ENCODE results near the gene DLX6. TPM values are rescaled to one million over a fixed set of nuclear protein-coding genes. Genes with fewer than 3 reads are reported as not detected.
A peak's percentile ranks its signal among the peaks of the same experiment; 100 is the strongest.

Gene DLX6
- total RNA-seq, 4 donors from 2014 or later: not detected

- intact Hi-C loops (cut with DNase I; ENCODE audit: low total_unique reads) (no loop called here), in situ Hi-C loops (cut with MboI; ENCODE audit: low sequenced_read_pairs in 4 of 4) (loop anchor here in 1 of 4 donors (10.0 kb wide), 1 partner anchor 1106 kb away; no protein-coding TSS in a partner anchor)
- Histone ChIP-seq H3K27ac (no peak overlapping the region), H3K27me3 (peaks cover 98 to 100% (median 100%) of the 10 kb centered on the region in 3 donors), H3K4me1 (peaks cover 15 to 40% of the 10 kb centered on the region in 2 donors), H3K9me3 (no peaks in the 10 kb centered on the region), H3K4me3 (peak overlapping the region in 1 of 4 donors; percentile 40), H3K36me3 (no peaks in the 10 kb centered on the region)
- DNase-seq (no peak), ATAC-seq (no peak)
- no peak for TF ChIP-seq POLR2A (IDR thresholded peaks at IDR 0.05)
- TF ChIP-seq, protein P1, sequence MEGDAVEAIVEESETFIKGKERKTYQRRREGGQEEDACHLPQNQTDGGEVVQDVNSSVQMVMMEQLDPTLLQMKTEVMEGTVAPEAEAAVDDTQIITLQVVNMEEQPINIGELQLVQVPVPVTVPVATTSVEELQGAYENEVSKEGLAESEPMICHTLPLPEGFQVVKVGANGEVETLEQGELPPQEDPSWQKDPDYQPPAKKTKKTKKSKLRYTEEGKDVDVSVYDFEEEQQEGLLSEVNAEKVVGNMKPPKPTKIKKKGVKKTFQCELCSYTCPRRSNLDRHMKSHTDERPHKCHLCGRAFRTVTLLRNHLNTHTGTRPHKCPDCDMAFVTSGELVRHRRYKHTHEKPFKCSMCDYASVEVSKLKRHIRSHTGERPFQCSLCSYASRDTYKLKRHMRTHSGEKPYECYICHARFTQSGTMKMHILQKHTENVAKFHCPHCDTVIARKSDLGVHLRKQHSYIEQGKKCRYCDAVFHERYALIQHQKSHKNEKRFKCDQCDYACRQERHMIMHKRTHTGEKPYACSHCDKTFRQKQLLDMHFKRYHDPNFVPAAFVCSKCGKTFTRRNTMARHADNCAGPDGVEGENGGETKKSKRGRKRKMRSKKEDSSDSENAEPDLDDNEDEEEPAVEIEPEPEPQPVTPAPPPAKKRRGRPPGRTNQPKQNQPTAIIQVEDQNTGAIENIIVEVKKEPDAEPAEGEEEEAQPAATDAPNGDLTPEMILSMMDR (IDR thresholded peaks at IDR 0.05 in 4 of 5, conservative IDR thresholded peaks at IDR 0.05 in 1 of 5): no peak
Observed at GRCh38 chr7:97020601-97020995, 15.2 kb downstream of the DLX6 start.

GRCh38 chr7:97020996-97021746 lies 15.8 kb downstream of the DLX6 start:
- in situ Hi-C loops (cut with MboI; ENCODE audit: low sequenced_read_pairs in 4 of 4) (loop anchor here in 1 of 4 donors (10.0 kb wide), 1 partner anchor 1106 kb away; no protein-coding TSS in a partner anchor), intact Hi-C loops (cut with DNase I; ENCODE audit: low total_unique reads) (no loop called here)
- Histone ChIP-seq H3K9me3 (no peaks in the 10 kb centered on the region), H3K27ac (no peak overlapping the region), H3K4me3 (peak overlapping the region in 1 of 4 donors; percentile 40), H3K36me3 (no peaks in the 10 kb centered on the region), H3K27me3 (peaks cover 97 to 100% (median 100%) of the 10 kb centered on the region in 3 donors), H3K4me1 (peaks cover 17 to 39% of the 10 kb centered on the region in 2 donors)
- ATAC-seq (no peak), DNase-seq (no peak)
- no peak for TF ChIP-seq POLR2A (IDR thresholded peaks at IDR 0.05)
- TF ChIP-seq, protein P1 (IDR thresholded peaks at IDR 0.05 in 4 of 5, conservative IDR thresholded peaks at IDR 0.05 in 1 of 5): no peak

DNA sequence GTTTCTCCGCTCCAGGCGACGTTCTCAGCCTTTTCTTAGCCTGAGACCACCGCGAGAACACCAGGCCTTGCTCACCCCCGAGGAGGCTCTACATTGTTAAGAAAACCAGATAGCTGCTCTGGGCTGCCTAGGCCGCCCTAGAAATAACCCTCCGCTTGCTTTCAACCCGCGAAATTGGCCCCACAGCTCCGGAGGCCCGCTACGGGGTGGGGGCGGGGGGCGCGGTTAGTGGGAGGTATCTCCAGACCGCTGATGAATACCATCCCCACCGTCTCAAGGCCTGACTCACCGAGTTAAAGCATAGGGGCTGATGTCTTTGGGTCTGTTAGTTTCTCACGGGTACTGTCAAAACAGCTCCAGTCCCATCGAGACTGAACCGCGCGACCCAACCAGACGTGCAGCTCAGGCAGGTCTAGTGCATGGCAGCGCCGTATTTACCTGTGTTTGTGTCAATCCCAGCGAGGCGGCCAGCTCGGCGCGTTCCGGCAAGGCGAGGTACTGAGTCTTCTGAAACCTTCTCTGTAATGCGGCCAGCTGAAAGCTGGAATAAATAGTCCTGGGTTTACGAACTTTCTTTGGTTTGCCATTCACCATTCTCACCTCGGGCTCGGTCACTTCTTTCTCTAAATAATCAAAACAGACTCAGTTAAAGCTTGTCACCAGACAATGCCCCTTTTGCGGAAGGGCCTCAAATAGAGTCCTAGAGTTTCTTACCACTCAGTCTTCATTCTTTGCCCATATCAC lies 16.6 kb downstream of the DLX6 start:
- DNase-seq (no peak), ATAC-seq (no peak)
- TF ChIP-seq, protein P1 (IDR thresholded peaks at IDR 0.05 in 4 of 5, conservative IDR thresholded peaks at IDR 0.05 in 1 of 5): no peak
- TF ChIP-seq POLR2A (IDR thresholded peaks at IDR 0.05): no peak
- intact Hi-C loops (cut with DNase I; ENCODE audit: low total_unique reads) (no loop called here), in situ Hi-C loops (cut with MboI; ENCODE audit: low sequenced_read_pairs in 4 of 4) (loop anchor here in 1 of 4 donors (10.0 kb wide), 1 partner anchor 1107 kb away; no protein-coding TSS in a partner anchor)
- no peak overlapping the region for H3K27ac ChIP-seq
- peaks cover 21 to 32% of the 10 kb centered on the region in 2 donors for H3K4me1 ChIP-seq
- no peaks in the 10 kb centered on the region for H3K36me3 ChIP-seq
- peaks cover 98 to 100% (median 99%) of the 10 kb centered on the region in 3 donors for H3K27me3 ChIP-seq
- H3K4me3 ChIP-seq: peak overlapping the region in 1 of 4 donors; percentile 40
- H3K9me3 ChIP-seq: no peaks in the 10 kb centered on the region

- Histone ChIP-seq H3K4me1 (peaks cover 27 to 28% of the 10 kb centered on the region in 2 donors), H3K27ac (no peak overlapping the region), H3K36me3 (no peaks in the 10 kb centered on the region), H3K9me3 (no peaks in the 10 kb centered on the region), H3K4me3 (no peak overlapping the region), H3K27me3 (peaks cover 96 to 97% (median 96%) of the 10 kb centered on the region in 3 donors)
- in situ Hi-C loops (cut with MboI; ENCODE audit: low sequenced_read_pairs in 4 of 4) (loop anchor here in 1 of 4 donors (10.0 kb wide), 1 partner anchor 1108 kb away; no protein-coding TSS in a partner anchor), intact Hi-C loops (cut with DNase I; ENCODE audit: low total_unique reads) (no loop called here)
- ATAC-seq (no peak), DNase-seq (no peak)
- TF ChIP-seq POLR2A (IDR thresholded peaks at IDR 0.05): no peak
- TF ChIP-seq, protein P1 (IDR thresholded peaks at IDR 0.05 in 4 of 5, conservative IDR thresholded peaks at IDR 0.05 in 1 of 5): no peak
Observed at GRCh38 chr7:97022491-97023306, 17.3 kb downstream of the DLX6 start.
